DMS 273 (cell line): ENCODE data around the gene C11orf91.

ENCODE experiments used
- DNase-seq: peaks from one replicate; lab custom pipeline; 2025; ENCODE audit not compliant: unreplicated experiment; lab: John Stamatoyannopoulos, UW

The C11orf91 gene

DNA sequence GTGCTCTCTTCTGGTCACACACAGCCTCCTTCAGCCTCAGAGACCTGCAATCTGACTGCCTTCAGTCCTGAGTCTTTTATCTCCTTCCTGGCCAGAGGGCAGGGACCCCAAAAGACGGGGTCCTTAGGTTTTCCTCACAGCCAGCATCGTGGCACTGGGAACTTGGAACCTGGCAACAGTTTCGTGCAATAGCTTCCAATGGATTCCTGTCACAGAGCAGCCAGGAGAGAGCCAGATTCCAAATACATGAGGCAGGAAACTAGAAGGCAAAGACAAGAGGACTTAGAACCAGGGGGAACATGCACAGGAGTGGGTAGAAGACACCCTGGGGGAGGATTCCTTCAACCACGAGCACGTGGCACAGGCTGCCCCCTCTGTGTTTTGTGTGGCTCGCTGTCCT lies 48.6 kb downstream of the C11orf91 start:
- no peak for DNase-seq

DNA sequence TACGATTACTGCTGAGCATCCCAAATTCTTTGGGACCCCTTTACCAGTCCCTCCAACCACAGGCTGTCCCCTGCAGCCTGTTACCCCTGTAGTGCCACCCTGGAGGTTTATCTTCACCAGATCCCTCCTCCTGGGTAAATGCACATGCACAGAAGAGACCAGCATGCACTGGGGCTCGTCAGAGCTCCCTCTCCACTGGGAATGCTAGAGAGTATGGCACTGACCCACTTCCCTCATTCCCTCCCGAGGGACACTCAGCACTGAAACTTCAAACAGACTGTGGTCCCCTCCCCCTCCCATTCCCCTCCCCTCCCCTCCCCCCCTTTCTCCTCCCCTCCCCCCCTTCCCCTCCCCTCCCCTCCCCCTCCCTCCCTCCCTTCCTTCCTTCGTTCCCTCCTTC lies 49.1 kb downstream of the C11orf91 start:
- no peak for DNase-seq

DNA sequence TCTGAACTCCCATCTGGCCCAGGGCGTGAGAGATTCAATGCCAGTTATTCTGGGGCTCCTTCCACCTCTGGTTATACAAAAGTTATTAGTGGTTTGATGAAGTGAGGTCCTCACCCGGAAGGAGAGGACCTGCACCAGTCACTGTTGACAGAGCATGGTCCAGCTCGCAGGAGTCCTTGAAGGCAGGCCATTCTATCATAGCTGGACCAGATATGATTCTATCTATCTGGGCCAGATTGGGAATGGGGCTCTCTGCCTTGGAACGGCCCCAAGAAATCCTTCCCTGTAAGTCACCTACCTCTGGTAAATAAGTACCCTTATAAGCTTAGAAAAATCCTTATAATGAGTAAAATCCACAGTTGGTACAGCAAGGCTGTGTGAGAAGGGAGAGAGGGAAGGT lies 50.7 kb downstream of the C11orf91 start:
- DNase-seq, result no peak
